GM21526 (cell line): ENCODE results near the gene WDR5.
A peak's percentile ranks its signal among the peaks of the same experiment; 100 is the strongest.
"Not testable (repeated sequence)": the region's sequence is repeated elsewhere in the genome, so short reads cannot be mapped to it uniquely, and the experiment has no call there.

ENCODE experiments used
- ATAC-seq: cut with Tn5 transposase; IDR thresholded peaks from one replicate; pipeline ENCODE4 v1.9.1; 2021; ENCODE audit warnings: moderate library complexity; ENCODE audit not compliant: unreplicated experiment, low FRiP score

The WDR5 gene

GRCh38 chr9:134135343-134136117, at the start of gene WDR5:
TSS of gene WDR5 (plus strand) at chr9:134136082. CDS start at chr9:134139878, 3,796 bp downstream.
- ATAC-seq, result peak; percentile 51

GRCh38 chr9:134088063-134088725, 47.7 kb upstream of the WDR5 start:
- ATAC-seq, result no peak

- no peak for ATAC-seq
Observed at GRCh38 chr9:134089972-134090371, 45.9 kb upstream of the WDR5 start.

GRCh38 chr9:134099123-134099761, 36.6 kb upstream of the WDR5 start:
- no peak for ATAC-seq

GRCh38 chr9:134100040-134100439, 35.8 kb upstream of the WDR5 start:
- no peak for ATAC-seq

GRCh38 chr9:134101133-134101532, 34.7 kb upstream of the WDR5 start:
- not testable (repeated sequence) for ATAC-seq

- no peak for ATAC-seq
Observed at GRCh38 chr9:134101623-134102149, 34.2 kb upstream of the WDR5 start.

GRCh38 chr9:134103391-134103998, 32.4 kb upstream of the WDR5 start:
- ATAC-seq, result no peak

- no peak for ATAC-seq
Observed at GRCh38 chr9:134111064-134111463, 24.8 kb upstream of the WDR5 start.

- ATAC-seq, result no peak
Observed at GRCh38 chr9:134112561-134112960, 23.3 kb upstream of the WDR5 start.

- not testable (repeated sequence) for ATAC-seq
Observed at GRCh38 chr9:134118972-134119371, 16.9 kb upstream of the WDR5 start.

- ATAC-seq, result no peak
Observed at GRCh38 chr9:134123764-134124128, 12.1 kb upstream of the WDR5 start.

- ATAC-seq, result no peak
Observed at GRCh38 chr9:134125413-134126095, 10.3 kb upstream of the WDR5 start.

GRCh38 chr9:134126373-134126772, 9.5 kb upstream of the WDR5 start:
- ATAC-seq, result no peak

- ATAC-seq, result no peak
Observed at GRCh38 chr9:134127065-134127580, 8.8 kb upstream of the WDR5 start.

GRCh38 chr9:134127616-134128015, 8.3 kb upstream of the WDR5 start:
- ATAC-seq, result no peak

- no peak for ATAC-seq
Observed at GRCh38 chr9:134128727-134129679, 6.9 kb upstream of the WDR5 start.

- ATAC-seq, result no peak
Observed at GRCh38 chr9:134130503-134131375, 5.1 kb upstream of the WDR5 start.
